Stimulated activated naive CD8-positive, alpha-beta T cell treated with anti-CD3 and anti-CD28 coated beads, Interleukin-15, Interleukin-2, amounts not matched to agents 100 ng/mL and 50 ng/mL, for 24 hours (primary cell): Measurements from ENCODE around the gene NR3C2.

Experiments
- H3K27ac Mint-ChIP-seq: one replicate; pipeline ENCODE4 v1.8.0; 2021; ENCODE audit warnings: mild to moderate bottlenecking, mixed read lengths
- H3K27me3 Mint-ChIP-seq: one replicate; pipeline ENCODE4 v1.8.0; 2021; ENCODE audit warnings: mixed read lengths
- H3K36me3 Mint-ChIP-seq: one replicate; pipeline ENCODE4 v1.8.0; 2021; ENCODE audit warnings: low read depth, mixed read lengths
- H3K4me1 Mint-ChIP-seq: one replicate; pipeline ENCODE4 v1.8.0; 2021; ENCODE audit warnings: low read depth, mixed read lengths
- H3K4me3 Mint-ChIP-seq: one replicate; pipeline ENCODE4 v1.8.0; 2021; ENCODE audit warnings: mild to moderate bottlenecking, mixed read lengths
- H3K9me3 Mint-ChIP-seq: one replicate; pipeline ENCODE4 v1.8.0; 2021; ENCODE audit warnings: mixed read lengths

The NR3C2 gene

DNA sequence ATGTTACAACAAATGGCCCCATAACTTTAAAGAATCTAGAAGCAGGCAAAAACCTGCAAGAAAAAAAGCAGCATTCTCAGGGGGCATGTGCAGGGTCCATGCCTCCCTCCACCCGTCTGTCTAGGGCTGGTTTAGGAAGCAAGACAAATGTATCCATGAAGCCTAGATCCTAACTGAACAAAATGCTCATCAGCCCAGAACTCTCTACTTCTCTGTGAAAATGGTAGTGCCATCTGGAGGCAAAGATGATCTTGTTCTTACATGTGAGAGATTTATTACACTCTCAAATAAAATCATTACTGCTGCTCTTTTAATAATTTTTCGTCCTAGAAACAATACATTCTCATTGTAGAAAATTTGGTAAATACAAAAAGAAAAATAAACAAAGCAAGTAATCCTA lies 26.7 kb downstream of the NR3C2 start:
- H3K9me3 Mint-ChIP-seq = no peaks in the 10 kb centered on the region
- H3K27ac Mint-ChIP-seq = no peak overlapping the region
- H3K4me1 Mint-ChIP-seq = peaks cover 68% of the 10 kb centered on the region
- H3K27me3 Mint-ChIP-seq = no peaks in the 10 kb centered on the region
- H3K4me3 Mint-ChIP-seq = no peak overlapping the region
- H3K36me3 Mint-ChIP-seq = peaks cover 4% of the 10 kb centered on the region

DNA sequence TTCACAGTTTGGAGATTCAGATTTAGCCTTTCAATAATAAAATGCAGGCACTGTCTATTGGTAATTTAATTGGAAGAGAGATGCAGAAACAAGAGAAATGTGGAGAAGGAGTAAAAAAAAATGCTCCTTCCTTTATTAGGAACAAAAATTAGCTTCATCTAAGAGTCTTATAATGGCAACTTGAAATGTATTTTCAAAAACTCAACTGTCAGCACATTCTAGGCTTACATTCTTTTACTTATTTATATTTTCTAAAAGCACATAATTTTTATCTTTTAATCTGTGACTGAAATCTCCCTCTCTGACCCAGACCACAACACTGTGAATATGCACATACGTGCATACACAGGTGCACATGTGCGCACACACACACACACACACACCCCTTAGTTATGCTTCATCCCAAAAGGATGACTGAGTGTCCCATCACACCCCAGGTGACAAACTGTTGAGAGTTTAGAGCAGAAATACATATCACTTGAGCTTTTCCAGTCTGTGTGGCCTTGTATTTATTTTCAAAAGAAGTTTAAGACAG lies 29.7 kb downstream of the NR3C2 start:
- peaks cover 53% of the 10 kb centered on the region for H3K4me1 Mint-ChIP-seq
- H3K4me3 Mint-ChIP-seq = no peak overlapping the region
- no peak overlapping the region for H3K27ac Mint-ChIP-seq
- no peaks in the 10 kb centered on the region for H3K9me3 Mint-ChIP-seq
- no peaks in the 10 kb centered on the region for H3K27me3 Mint-ChIP-seq
- peaks cover 4% of the 10 kb centered on the region for H3K36me3 Mint-ChIP-seq

DNA sequence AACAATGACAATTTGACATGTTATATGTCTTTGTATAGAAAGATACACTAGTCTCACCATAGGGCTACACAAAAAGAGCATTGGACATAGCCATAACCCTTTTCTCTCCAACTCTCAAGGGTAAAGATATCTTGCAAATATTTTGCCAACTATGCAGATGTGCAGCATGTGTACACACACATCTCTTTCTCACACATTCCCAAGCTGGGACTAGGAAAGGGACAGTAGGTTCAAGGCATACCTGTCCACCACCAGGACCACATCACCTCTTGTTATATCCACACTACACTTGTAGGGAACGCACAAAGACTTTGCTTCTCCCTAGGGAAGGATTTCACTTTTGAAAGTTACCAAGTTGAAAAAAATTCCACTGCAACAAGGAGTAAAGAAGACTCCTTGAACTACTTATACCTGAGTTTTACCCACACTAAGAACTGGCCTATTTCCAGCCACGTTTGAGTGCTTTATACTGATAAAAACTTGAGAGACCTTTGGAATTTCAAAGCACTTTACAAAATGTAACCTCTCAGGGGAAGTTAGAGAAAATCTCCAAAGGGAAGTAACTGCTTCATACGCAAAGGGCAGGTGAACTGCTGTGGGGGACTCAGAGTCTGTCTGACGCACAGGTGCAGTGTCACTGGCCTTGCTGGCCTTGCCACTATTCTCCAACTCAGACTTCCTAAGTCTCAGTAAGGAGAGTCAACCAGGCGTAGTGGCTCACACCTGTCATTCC lies 36.9 kb downstream of the NR3C2 start:
- no peaks in the 10 kb centered on the region for H3K36me3 Mint-ChIP-seq
- H3K9me3 Mint-ChIP-seq = no peaks in the 10 kb centered on the region
- no peaks in the 10 kb centered on the region for H3K27me3 Mint-ChIP-seq
- no peak overlapping the region for H3K4me3 Mint-ChIP-seq
- no peak overlapping the region for H3K27ac Mint-ChIP-seq
- H3K4me1 Mint-ChIP-seq = peaks cover 19% of the 10 kb centered on the region

GRCh38 chr4:148398988-148399387 lies 43.2 kb downstream of the NR3C2 start:
- Mint-ChIP-seq H3K27me3 (no peaks in the 10 kb centered on the region), H3K27ac (no peak overlapping the region), H3K9me3 (no peaks in the 10 kb centered on the region), H3K4me3 (no peak overlapping the region), H3K36me3 (peaks cover 6% of the 10 kb centered on the region), H3K4me1 (peaks cover 27% of the 10 kb centered on the region)

GRCh38 chr4:148397771-148398170 lies 44.4 kb downstream of the NR3C2 start:
- Mint-ChIP-seq H3K4me1 (peaks cover 24% of the 10 kb centered on the region), H3K4me3 (no peak overlapping the region), H3K9me3 (no peaks in the 10 kb centered on the region), H3K27me3 (no peaks in the 10 kb centered on the region), H3K27ac (no peak overlapping the region), H3K36me3 (peaks cover 6% of the 10 kb centered on the region)

DNA sequence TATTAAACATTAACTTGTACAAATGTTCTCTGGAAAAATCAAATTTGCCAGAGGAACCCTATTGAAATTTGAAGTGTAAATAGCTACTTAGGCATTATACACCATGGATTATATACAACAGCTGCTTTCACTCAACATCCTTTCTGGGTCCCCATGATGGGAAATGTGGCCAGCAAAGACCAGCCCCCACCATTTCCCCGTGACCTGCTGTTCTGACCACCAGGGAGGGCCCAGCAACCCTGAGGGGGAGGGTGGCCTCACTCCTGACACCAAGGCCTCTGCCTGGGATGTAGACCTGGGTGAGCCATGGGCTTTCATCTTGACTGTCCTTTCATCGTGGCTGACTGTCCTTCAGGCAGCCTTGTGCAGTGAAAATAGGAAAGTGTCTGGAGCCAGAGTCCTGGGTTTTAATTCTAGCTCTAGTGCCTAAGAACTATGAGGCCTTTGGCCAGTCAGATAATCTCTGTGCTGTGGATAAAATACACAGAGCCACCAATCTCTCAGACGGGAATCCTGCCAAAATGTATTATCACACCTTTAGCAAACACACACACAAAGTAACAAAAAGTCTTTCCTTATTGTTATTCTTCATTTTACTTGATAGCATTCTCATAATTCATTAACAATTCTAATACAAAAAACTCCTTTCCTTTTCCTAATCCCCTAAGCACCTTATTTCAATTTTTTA lies 45.1 kb downstream of the NR3C2 start:
- Mint-ChIP-seq H3K36me3 (peaks cover 6% of the 10 kb centered on the region), H3K4me3 (no peak overlapping the region), H3K9me3 (no peaks in the 10 kb centered on the region), H3K27ac (no peak overlapping the region), H3K4me1 (peaks cover 25% of the 10 kb centered on the region), H3K27me3 (no peaks in the 10 kb centered on the region)

DNA sequence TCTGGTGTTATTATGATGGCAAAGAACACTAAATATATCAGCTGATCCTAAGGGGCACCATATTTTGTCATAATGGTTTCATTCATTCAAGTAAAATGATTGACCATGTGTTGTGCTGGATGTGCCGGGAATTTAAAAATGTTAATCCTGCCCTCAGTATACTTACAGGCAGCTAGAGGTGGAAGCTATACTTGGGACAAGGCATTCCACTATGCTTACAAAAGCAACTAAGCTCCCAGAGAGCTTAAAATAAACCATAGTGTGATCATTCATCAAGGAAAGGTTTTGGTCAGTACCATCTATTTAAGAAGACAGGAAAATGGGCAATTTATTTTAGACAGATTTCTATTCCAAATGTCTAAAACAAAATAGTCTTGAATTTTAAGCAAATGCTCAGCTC lies 46.4 kb downstream of the NR3C2 start:
- peaks cover 6% of the 10 kb centered on the region for H3K36me3 Mint-ChIP-seq
- no peak overlapping the region for H3K27ac Mint-ChIP-seq
- no peaks in the 10 kb centered on the region for H3K27me3 Mint-ChIP-seq
- H3K4me3 Mint-ChIP-seq = no peak overlapping the region
- peaks cover 22% of the 10 kb centered on the region for H3K4me1 Mint-ChIP-seq
- no peaks in the 10 kb centered on the region for H3K9me3 Mint-ChIP-seq

GRCh38 chr4:148391056-148391455 lies 51.2 kb downstream of the NR3C2 start:
- no peak overlapping the region for H3K4me3 Mint-ChIP-seq
- no peaks in the 10 kb centered on the region for H3K9me3 Mint-ChIP-seq
- H3K27me3 Mint-ChIP-seq = no peaks in the 10 kb centered on the region
- peaks cover 24% of the 10 kb centered on the region for H3K4me1 Mint-ChIP-seq
- no peak overlapping the region for H3K27ac Mint-ChIP-seq
- H3K36me3 Mint-ChIP-seq = no peaks in the 10 kb centered on the region

DNA sequence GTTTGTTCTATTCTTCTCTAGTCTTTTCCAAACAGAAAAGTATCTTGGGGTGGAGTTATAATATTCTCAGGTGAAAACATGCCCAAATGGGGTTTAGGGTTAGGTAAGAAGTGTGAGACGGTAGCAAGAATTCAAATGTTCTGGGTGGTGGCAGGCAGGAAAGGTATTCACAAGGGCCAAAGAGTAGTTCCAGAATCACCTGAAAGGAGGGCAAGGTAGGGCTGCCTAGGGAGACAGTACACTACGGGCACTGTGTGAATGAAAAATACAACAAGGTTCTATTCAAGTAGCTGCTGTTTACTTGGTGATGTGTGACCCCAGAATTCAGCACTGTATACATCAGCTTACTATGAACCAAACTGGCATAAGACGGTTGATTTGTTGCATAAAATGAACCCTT lies 51.9 kb downstream of the NR3C2 start:
- peaks cover 31% of the 10 kb centered on the region for H3K4me1 Mint-ChIP-seq
- no peaks in the 10 kb centered on the region for H3K36me3 Mint-ChIP-seq
- H3K27ac Mint-ChIP-seq = no peak overlapping the region
- no peaks in the 10 kb centered on the region for H3K9me3 Mint-ChIP-seq
- H3K4me3 Mint-ChIP-seq = no peak overlapping the region
- H3K27me3 Mint-ChIP-seq = no peaks in the 10 kb centered on the region

DNA sequence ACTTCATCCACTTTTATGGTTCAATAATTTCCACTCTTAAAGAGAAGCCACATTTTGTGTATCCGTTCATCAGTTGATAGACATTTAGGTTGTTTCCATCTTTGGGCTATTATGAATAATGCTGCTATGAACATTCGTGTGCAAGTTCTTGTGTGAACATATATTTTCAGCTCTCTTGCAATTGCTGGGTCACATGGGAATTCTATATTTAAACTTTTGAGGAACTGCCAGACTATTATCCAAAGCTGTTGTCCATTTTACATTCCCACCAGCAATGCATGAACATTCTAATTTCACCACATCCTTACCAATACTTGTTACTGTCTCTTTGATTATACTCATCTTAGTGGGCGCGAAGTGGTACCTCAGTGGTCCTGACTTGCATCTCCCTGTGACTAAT lies 61.9 kb downstream of the NR3C2 start:
- H3K4me3 Mint-ChIP-seq = no peak overlapping the region
- peaks cover 32% of the 10 kb centered on the region for H3K4me1 Mint-ChIP-seq
- peaks cover 4% of the 10 kb centered on the region for H3K9me3 Mint-ChIP-seq
- H3K36me3 Mint-ChIP-seq = no peaks in the 10 kb centered on the region
- H3K27me3 Mint-ChIP-seq = no peaks in the 10 kb centered on the region
- no peak overlapping the region for H3K27ac Mint-ChIP-seq

- H3K9me3 Mint-ChIP-seq = no peaks in the 10 kb centered on the region
- peaks cover 29% of the 10 kb centered on the region for H3K4me1 Mint-ChIP-seq
- no peaks in the 10 kb centered on the region for H3K27me3 Mint-ChIP-seq
- H3K4me3 Mint-ChIP-seq = peak overlapping the region; percentile 74
- H3K27ac Mint-ChIP-seq = peak overlapping the region; percentile 78
- H3K36me3 Mint-ChIP-seq = no peaks in the 10 kb centered on the region
Observed at GRCh38 chr4:148376151-148376550, 66.1 kb downstream of the NR3C2 start.

DNA sequence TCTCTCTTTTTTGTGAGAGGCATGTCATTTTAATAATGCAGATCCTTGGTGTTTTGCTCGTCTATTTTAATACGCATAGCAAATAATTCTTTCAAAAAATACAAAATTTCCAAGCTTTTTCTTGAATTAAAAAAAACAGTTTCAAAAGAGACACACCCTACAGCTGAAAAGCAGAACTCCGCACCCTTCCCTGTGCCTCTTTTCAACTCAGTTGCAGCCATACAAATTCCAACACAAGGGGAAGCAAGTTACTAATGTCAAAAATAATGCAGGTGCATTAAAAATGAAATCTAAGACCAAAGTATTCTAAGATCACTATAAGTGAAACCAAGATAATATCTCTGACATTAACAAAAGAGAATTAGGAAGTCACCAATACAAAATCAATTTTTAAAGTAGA lies 66.6 kb downstream of the NR3C2 start:
- no peaks in the 10 kb centered on the region for H3K36me3 Mint-ChIP-seq
- peak overlapping the region; percentile 74 for H3K4me3 Mint-ChIP-seq
- H3K27ac Mint-ChIP-seq = no peak overlapping the region
- no peaks in the 10 kb centered on the region for H3K9me3 Mint-ChIP-seq
- peaks cover 29% of the 10 kb centered on the region for H3K4me1 Mint-ChIP-seq
- no peaks in the 10 kb centered on the region for H3K27me3 Mint-ChIP-seq

GRCh38 chr4:148373093-148373492 lies 69.1 kb downstream of the NR3C2 start:
- Mint-ChIP-seq H3K9me3 (no peaks in the 10 kb centered on the region), H3K4me3 (no peak overlapping the region), H3K27me3 (no peaks in the 10 kb centered on the region), H3K36me3 (no peaks in the 10 kb centered on the region), H3K4me1 (peaks cover 35% of the 10 kb centered on the region), H3K27ac (no peak overlapping the region)

- Mint-ChIP-seq H3K9me3 (no peaks in the 10 kb centered on the region), H3K4me1 (peaks cover 23% of the 10 kb centered on the region), H3K36me3 (no peaks in the 10 kb centered on the region), H3K4me3 (no peak overlapping the region), H3K27me3 (no peaks in the 10 kb centered on the region), H3K27ac (no peak overlapping the region)
Observed at GRCh38 chr4:148369919-148370318, 72.3 kb downstream of the NR3C2 start.

DNA sequence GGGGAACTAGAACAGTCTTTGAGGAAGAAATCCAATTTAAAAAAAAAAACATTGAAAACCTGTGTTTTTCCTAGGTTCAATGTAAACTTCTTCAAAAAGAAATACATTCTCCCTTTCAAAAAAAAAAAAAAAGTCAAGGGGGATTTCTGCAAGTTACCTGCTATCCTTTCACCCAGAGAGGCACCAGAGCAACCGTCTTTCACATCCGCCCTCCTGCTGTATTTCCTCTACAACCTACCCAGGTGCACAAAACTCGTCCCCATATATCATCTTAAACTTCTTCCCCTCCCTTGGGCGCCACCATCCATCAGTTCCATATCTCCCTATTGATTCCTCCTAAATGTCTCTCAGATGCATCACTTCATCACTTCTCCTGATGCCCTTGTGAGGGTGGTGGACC lies 74.5 kb downstream of the NR3C2 start:
- H3K4me3 Mint-ChIP-seq = no peak overlapping the region
- H3K27ac Mint-ChIP-seq = peak overlapping the region; percentile 33
- H3K27me3 Mint-ChIP-seq = no peaks in the 10 kb centered on the region
- H3K4me1 Mint-ChIP-seq = peaks cover 17% of the 10 kb centered on the region
- H3K36me3 Mint-ChIP-seq = peaks cover 4% of the 10 kb centered on the region
- H3K9me3 Mint-ChIP-seq = no peaks in the 10 kb centered on the region
